Osteocyte (in vitro differentiated cells): ENCODE measurements around the gene SLC25A19. TPM values are rescaled to one million over a fixed set of nuclear protein-coding genes. Genes with fewer than 3 reads are reported as not detected.

Experiments used
- DNase-seq: peaks from one replicate; pipeline ENCODE4 v3.0.0; 2021; ENCODE audit warnings: mixed read lengths; ENCODE audit not compliant: unreplicated experiment; ENCODE audit errors: extremely low spot score
- H3K27ac Mint-ChIP-seq: one replicate; pipeline ENCODE4 v1.8.0; 2021; ENCODE audit warnings: mild to moderate bottlenecking, mixed read lengths; ENCODE audit not compliant: unreplicated experiment
- H3K27me3 Mint-ChIP-seq: one replicate; pipeline ENCODE4 v1.8.0; 2021; ENCODE audit warnings: mixed read lengths; ENCODE audit not compliant: unreplicated experiment
- H3K36me3 Mint-ChIP-seq: one replicate; pipeline ENCODE4 v1.8.0; 2021; ENCODE audit warnings: mixed read lengths; ENCODE audit not compliant: unreplicated experiment
- H3K4me1 Mint-ChIP-seq: one replicate; pipeline ENCODE4 v1.8.0; 2021; ENCODE audit warnings: mixed read lengths; ENCODE audit not compliant: unreplicated experiment
- H3K4me3 Mint-ChIP-seq: one replicate; pipeline ENCODE4 v1.8.0; 2021; ENCODE audit warnings: mild to moderate bottlenecking, moderate library complexity, mixed read lengths; ENCODE audit not compliant: unreplicated experiment
- H3K9me3 Mint-ChIP-seq: one replicate; pipeline ENCODE4 v1.8.0; 2021; ENCODE audit warnings: mixed read lengths; ENCODE audit not compliant: unreplicated experiment
- total RNA-seq: library from RNA; stranded (reverse); gene quantifications from 2 replicates; pipeline ENCODE4 v1.2.1, GENCODE V29; 2021
- TF ChIP-seq, protein P1 (sequence below): fragments of 200-600 bp; sonication (generic); IDR thresholded peaks from 2 replicates; pipeline ENCODE4 v1.5.0; 2021; ENCODE audit warnings: antibody characterized with exemption, mild to moderate bottlenecking, moderate library complexity

The SLC25A19 gene
- total RNA-seq, 1 donor from 2014 or later = 8.6 TPM

DNA sequence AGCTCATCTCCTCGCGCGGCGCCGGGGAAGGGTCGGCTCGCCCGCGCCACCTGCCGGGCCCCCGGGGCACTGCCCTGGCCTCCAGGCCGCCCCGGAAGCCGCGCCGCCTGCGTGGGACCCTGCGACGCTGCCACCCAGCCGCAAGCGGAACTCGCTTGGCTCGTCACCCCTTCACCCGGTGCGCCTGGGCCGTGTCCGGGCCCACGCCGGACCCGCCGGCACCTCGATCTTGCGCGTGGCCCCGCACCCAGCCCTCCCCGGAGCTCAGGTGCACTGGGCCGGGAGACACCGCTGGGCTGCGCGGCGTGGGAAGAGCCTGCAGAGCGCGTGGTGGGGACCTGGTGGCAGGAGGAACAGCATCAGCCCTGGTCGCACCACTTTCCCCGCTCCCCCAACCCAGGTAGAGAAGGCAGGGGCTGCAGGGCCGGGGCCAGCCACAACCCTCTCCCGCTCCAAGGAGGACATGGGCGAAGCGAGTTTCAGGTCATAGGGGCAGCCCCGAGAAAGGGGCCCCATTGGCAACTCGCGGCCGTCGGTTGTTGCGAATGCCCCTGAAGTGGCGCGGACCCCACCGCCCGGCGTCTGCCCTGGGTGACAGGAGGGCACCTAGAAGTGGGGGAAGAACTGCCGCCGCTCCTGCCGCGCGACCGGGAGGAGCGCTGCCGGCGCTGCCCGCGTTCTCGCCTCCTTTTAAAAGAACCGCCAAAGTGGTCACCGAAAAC, 17.8 kb downstream of the SLC25A19 start:
- H3K36me3 Mint-ChIP-seq = peaks cover 2% of the 10 kb centered on the region
- TF ChIP-seq, protein P1, sequence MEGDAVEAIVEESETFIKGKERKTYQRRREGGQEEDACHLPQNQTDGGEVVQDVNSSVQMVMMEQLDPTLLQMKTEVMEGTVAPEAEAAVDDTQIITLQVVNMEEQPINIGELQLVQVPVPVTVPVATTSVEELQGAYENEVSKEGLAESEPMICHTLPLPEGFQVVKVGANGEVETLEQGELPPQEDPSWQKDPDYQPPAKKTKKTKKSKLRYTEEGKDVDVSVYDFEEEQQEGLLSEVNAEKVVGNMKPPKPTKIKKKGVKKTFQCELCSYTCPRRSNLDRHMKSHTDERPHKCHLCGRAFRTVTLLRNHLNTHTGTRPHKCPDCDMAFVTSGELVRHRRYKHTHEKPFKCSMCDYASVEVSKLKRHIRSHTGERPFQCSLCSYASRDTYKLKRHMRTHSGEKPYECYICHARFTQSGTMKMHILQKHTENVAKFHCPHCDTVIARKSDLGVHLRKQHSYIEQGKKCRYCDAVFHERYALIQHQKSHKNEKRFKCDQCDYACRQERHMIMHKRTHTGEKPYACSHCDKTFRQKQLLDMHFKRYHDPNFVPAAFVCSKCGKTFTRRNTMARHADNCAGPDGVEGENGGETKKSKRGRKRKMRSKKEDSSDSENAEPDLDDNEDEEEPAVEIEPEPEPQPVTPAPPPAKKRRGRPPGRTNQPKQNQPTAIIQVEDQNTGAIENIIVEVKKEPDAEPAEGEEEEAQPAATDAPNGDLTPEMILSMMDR = peak; percentile 80
- H3K4me1 Mint-ChIP-seq = peaks cover 16% of the 10 kb centered on the region
- peak; percentile 94 for DNase-seq
- H3K27me3 Mint-ChIP-seq = no peaks in the 10 kb centered on the region
- H3K4me3 Mint-ChIP-seq = peak overlapping the region; percentile 77
- no peak overlapping the region for H3K27ac Mint-ChIP-seq
- H3K9me3 Mint-ChIP-seq = no peaks in the 10 kb centered on the region

DNA sequence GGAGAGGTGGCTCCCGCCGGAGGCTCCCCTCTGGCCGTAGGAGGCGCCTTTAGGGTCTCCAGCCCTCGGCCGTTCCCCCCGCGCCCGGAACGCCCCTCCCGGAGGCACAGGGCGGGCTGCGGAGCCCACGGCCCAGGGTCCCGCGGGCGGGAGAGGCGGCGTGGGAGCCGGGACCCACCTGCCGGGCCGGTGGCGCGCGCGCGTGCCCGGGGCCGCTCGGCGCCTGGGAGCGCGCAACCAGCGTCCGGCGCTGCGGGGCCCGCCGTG, 18.3 kb downstream of the SLC25A19 start, which contains the start of gene MIF4GD:
TSS of gene MIF4GD (minus strand) at position 266 of the 267 bp plus-strand sequence. CDS start 1,036 bp downstream, outside the sequence.
- Mint-ChIP-seq H3K9me3 (no peaks in the 10 kb centered on the region), H3K27me3 (no peaks in the 10 kb centered on the region), H3K4me3 (peak within 1 kb of the TSS; percentile 81), H3K36me3 (peaks cover 5% of the 10 kb centered on the region), H3K4me1 (peaks cover 16% of the 10 kb centered on the region), H3K27ac (peak within 1 kb of the TSS; percentile 84)
- no peak for DNase-seq
- TF ChIP-seq, protein P1 = no peak

- Mint-ChIP-seq H3K27me3 (no peaks in the 10 kb centered on the region), H3K36me3 (peaks cover 8% of the 10 kb centered on the region), H3K4me1 (peaks cover 16% of the 10 kb centered on the region), H3K9me3 (no peaks in the 10 kb centered on the region), H3K4me3 (peak overlapping the region; percentile 81), H3K27ac (peak overlapping the region; percentile 84)
- TF ChIP-seq, protein P1 = peak; percentile 41
- peak; percentile 89 for DNase-seq
Observed at GRCh38 chr17:75270218-75270965, 18.8 kb downstream of the SLC25A19 start.

- Mint-ChIP-seq H3K9me3 (no peaks in the 10 kb centered on the region), H3K27me3 (no peaks in the 10 kb centered on the region), H3K4me3 (peak overlapping the region; percentile 81), H3K4me1 (peaks cover 16% of the 10 kb centered on the region), H3K36me3 (peaks cover 9% of the 10 kb centered on the region), H3K27ac (peak overlapping the region; percentile 84)
- TF ChIP-seq, protein P1 = no peak
- DNase-seq = no peak
Observed at GRCh38 chr17:75269844-75270217, 19.4 kb downstream of the SLC25A19 start.
